ENCODE data around the gene VAV2.

Gene VAV2

GRCh38 chr9:133833388-133834025 lies 158.6 kb downstream of the VAV2 start:
- Histone ChIP-seq H3K4me3 (ENCODE audit: low read length) (no peak overlapping the region), H3K4me1 (ENCODE audit: control insufficient read depth, insufficient read depth, low read length) (no peaks in the 10 kb centered on the region), H3K27me3 (ENCODE audit: control insufficient read depth, insufficient read depth, low read length) (no peaks in the 10 kb centered on the region), H3K9me3 (ENCODE audit: control insufficient read depth, low read length) (no peaks in the 10 kb centered on the region), H3K9ac (ENCODE audit: low read length) (no peak overlapping the region), H3K36me3 (ENCODE audit: control insufficient read depth, insufficient read depth, low read length) (no peaks in the 10 kb centered on the region)

- H3K4me3 ChIP-seq (ENCODE audit: low read length), result no peak overlapping the region
- H3K4me1 ChIP-seq (ENCODE audit: control insufficient read depth, insufficient read depth, low read length), result no peaks in the 10 kb centered on the region
- no peaks in the 10 kb centered on the region for H3K36me3 ChIP-seq (ENCODE audit: control insufficient read depth, insufficient read depth, low read length)
- H3K9ac ChIP-seq (ENCODE audit: low read length), result no peak overlapping the region
- H3K27me3 ChIP-seq (ENCODE audit: control insufficient read depth, insufficient read depth, low read length), result no peaks in the 10 kb centered on the region
- no peaks in the 10 kb centered on the region for H3K9me3 ChIP-seq (ENCODE audit: control insufficient read depth, low read length)
These were observed 159.2 kb downstream of the VAV2 start for GRCh38 chr9:133832877-133833276.

- no peaks in the 10 kb centered on the region for H3K9me3 ChIP-seq (ENCODE audit: control insufficient read depth, low read length)
- H3K27me3 ChIP-seq (ENCODE audit: control insufficient read depth, insufficient read depth, low read length), result no peaks in the 10 kb centered on the region
- H3K4me3 ChIP-seq (ENCODE audit: low read length), result no peak overlapping the region
- no peaks in the 10 kb centered on the region for H3K36me3 ChIP-seq (ENCODE audit: control insufficient read depth, insufficient read depth, low read length)
- H3K4me1 ChIP-seq (ENCODE audit: control insufficient read depth, insufficient read depth, low read length), result no peaks in the 10 kb centered on the region
- H3K9ac ChIP-seq (ENCODE audit: low read length), result no peak overlapping the region
These were observed 161.4 kb downstream of the VAV2 start for GRCh38 chr9:133830711-133831110.

GRCh38 chr9:133830310-133830709 lies 161.8 kb downstream of the VAV2 start:
- no peaks in the 10 kb centered on the region for H3K9me3 ChIP-seq (ENCODE audit: control insufficient read depth, low read length)
- no peak overlapping the region for H3K4me3 ChIP-seq (ENCODE audit: low read length)
- no peaks in the 10 kb centered on the region for H3K27me3 ChIP-seq (ENCODE audit: control insufficient read depth, insufficient read depth, low read length)
- H3K4me1 ChIP-seq (ENCODE audit: control insufficient read depth, insufficient read depth, low read length), result no peaks in the 10 kb centered on the region
- no peak overlapping the region for H3K9ac ChIP-seq (ENCODE audit: low read length)
- H3K36me3 ChIP-seq (ENCODE audit: control insufficient read depth, insufficient read depth, low read length), result no peaks in the 10 kb centered on the region

- H3K4me3 ChIP-seq (ENCODE audit: low read length), result no peak overlapping the region
- H3K4me1 ChIP-seq (ENCODE audit: control insufficient read depth, insufficient read depth, low read length), result no peaks in the 10 kb centered on the region
- H3K9ac ChIP-seq (ENCODE audit: low read length), result no peak overlapping the region
- no peaks in the 10 kb centered on the region for H3K9me3 ChIP-seq (ENCODE audit: control insufficient read depth, low read length)
- H3K27me3 ChIP-seq (ENCODE audit: control insufficient read depth, insufficient read depth, low read length), result no peaks in the 10 kb centered on the region
- no peaks in the 10 kb centered on the region for H3K36me3 ChIP-seq (ENCODE audit: control insufficient read depth, insufficient read depth, low read length)
These were observed 163.7 kb downstream of the VAV2 start for GRCh38 chr9:133828338-133828997.

GRCh38 chr9:133826289-133827085 lies 165.6 kb downstream of the VAV2 start:
- H3K27me3 ChIP-seq (ENCODE audit: control insufficient read depth, insufficient read depth, low read length), result no peaks in the 10 kb centered on the region
- H3K9me3 ChIP-seq (ENCODE audit: control insufficient read depth, low read length), result no peaks in the 10 kb centered on the region
- no peaks in the 10 kb centered on the region for H3K4me1 ChIP-seq (ENCODE audit: control insufficient read depth, insufficient read depth, low read length)
- no peak overlapping the region for H3K9ac ChIP-seq (ENCODE audit: low read length)
- no peak overlapping the region for H3K4me3 ChIP-seq (ENCODE audit: low read length)
- no peaks in the 10 kb centered on the region for H3K36me3 ChIP-seq (ENCODE audit: control insufficient read depth, insufficient read depth, low read length)

GRCh38 chr9:133825555-133826218 lies 166.4 kb downstream of the VAV2 start:
- Histone ChIP-seq H3K4me3 (ENCODE audit: low read length) (no peak overlapping the region), H3K27me3 (ENCODE audit: control insufficient read depth, insufficient read depth, low read length) (no peaks in the 10 kb centered on the region), H3K9me3 (ENCODE audit: control insufficient read depth, low read length) (no peaks in the 10 kb centered on the region), H3K4me1 (ENCODE audit: control insufficient read depth, insufficient read depth, low read length) (no peaks in the 10 kb centered on the region), H3K9ac (ENCODE audit: low read length) (no peak overlapping the region), H3K36me3 (ENCODE audit: control insufficient read depth, insufficient read depth, low read length) (no peaks in the 10 kb centered on the region)

GRCh38 chr9:133824802-133825186 lies 167.3 kb downstream of the VAV2 start:
- no peaks in the 10 kb centered on the region for H3K9me3 ChIP-seq (ENCODE audit: control insufficient read depth, low read length)
- no peak overlapping the region for H3K9ac ChIP-seq (ENCODE audit: low read length)
- no peaks in the 10 kb centered on the region for H3K4me1 ChIP-seq (ENCODE audit: control insufficient read depth, insufficient read depth, low read length)
- H3K27me3 ChIP-seq (ENCODE audit: control insufficient read depth, insufficient read depth, low read length), result no peaks in the 10 kb centered on the region
- H3K36me3 ChIP-seq (ENCODE audit: control insufficient read depth, insufficient read depth, low read length), result no peaks in the 10 kb centered on the region
- H3K4me3 ChIP-seq (ENCODE audit: low read length), result no peak overlapping the region

- Histone ChIP-seq H3K36me3 (ENCODE audit: control insufficient read depth, insufficient read depth, low read length) (no peaks in the 10 kb centered on the region), H3K4me3 (ENCODE audit: low read length) (no peak overlapping the region), H3K9ac (ENCODE audit: low read length) (no peak overlapping the region), H3K27me3 (ENCODE audit: control insufficient read depth, insufficient read depth, low read length) (no peaks in the 10 kb centered on the region), H3K4me1 (ENCODE audit: control insufficient read depth, insufficient read depth, low read length) (no peaks in the 10 kb centered on the region), H3K9me3 (ENCODE audit: control insufficient read depth, low read length) (no peaks in the 10 kb centered on the region)
These were observed 167.9 kb downstream of the VAV2 start for GRCh38 chr9:133824106-133824801.

GRCh38 chr9:133823189-133824105 lies 168.7 kb downstream of the VAV2 start:
- Histone ChIP-seq H3K4me3 (ENCODE audit: low read length) (no peak overlapping the region), H3K36me3 (ENCODE audit: control insufficient read depth, insufficient read depth, low read length) (no peaks in the 10 kb centered on the region), H3K4me1 (ENCODE audit: control insufficient read depth, insufficient read depth, low read length) (no peaks in the 10 kb centered on the region), H3K27me3 (ENCODE audit: control insufficient read depth, insufficient read depth, low read length) (no peaks in the 10 kb centered on the region), H3K9me3 (ENCODE audit: control insufficient read depth, low read length) (no peaks in the 10 kb centered on the region), H3K9ac (ENCODE audit: low read length) (no peak overlapping the region)

Data from mucosa of stomach (tissue), 1 donor.